ENCODE data around the gene SMYD3.

Gene SMYD3

DNA sequence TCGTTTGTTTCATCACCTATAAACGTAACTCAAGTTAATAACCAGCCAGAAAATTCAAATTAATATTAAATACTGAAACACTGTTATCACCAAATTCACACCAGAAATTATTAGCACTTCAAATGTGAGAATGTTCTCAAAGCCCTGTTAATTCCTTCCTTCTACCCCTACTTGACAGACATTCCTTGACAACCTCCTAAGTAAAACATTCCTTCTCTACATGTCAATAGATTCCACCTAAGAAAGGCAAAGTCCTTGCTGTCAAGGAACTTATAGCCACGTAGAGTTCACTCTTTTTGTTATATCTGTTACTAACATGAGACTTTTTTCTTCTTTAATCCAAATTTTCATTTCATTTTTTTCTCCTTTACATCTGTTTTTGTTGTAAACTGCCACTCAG is 441.5 kb downstream of the SMYD3 start:
- TF ChIP-seq, protein P1, sequence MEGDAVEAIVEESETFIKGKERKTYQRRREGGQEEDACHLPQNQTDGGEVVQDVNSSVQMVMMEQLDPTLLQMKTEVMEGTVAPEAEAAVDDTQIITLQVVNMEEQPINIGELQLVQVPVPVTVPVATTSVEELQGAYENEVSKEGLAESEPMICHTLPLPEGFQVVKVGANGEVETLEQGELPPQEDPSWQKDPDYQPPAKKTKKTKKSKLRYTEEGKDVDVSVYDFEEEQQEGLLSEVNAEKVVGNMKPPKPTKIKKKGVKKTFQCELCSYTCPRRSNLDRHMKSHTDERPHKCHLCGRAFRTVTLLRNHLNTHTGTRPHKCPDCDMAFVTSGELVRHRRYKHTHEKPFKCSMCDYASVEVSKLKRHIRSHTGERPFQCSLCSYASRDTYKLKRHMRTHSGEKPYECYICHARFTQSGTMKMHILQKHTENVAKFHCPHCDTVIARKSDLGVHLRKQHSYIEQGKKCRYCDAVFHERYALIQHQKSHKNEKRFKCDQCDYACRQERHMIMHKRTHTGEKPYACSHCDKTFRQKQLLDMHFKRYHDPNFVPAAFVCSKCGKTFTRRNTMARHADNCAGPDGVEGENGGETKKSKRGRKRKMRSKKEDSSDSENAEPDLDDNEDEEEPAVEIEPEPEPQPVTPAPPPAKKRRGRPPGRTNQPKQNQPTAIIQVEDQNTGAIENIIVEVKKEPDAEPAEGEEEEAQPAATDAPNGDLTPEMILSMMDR (IDR thresholded peaks at IDR 0.05): no peak
- Histone ChIP-seq H3K27ac (no peak overlapping the region), H3K27me3 (ENCODE audit: control insufficient read depth, insufficient read depth, low read length) (no peaks in the 10 kb centered on the region), H3K4me1 (no peaks in the 10 kb centered on the region), H3K9ac (no peak overlapping the region), H2AFZ (no peak overlapping the region), H3K36me3 (ENCODE audit: control insufficient read depth, insufficient read depth, low read length) (no peaks in the 10 kb centered on the region), H3K4me2 (ENCODE audit: low read length) (no peak overlapping the region), H3K4me3 (ENCODE audit: low read depth, low read length) (no peak overlapping the region), H3K79me2 (no peaks in the 10 kb centered on the region), H3K9me3 (ENCODE audit: control insufficient read depth, low read length) (no peaks in the 10 kb centered on the region)

DNA sequence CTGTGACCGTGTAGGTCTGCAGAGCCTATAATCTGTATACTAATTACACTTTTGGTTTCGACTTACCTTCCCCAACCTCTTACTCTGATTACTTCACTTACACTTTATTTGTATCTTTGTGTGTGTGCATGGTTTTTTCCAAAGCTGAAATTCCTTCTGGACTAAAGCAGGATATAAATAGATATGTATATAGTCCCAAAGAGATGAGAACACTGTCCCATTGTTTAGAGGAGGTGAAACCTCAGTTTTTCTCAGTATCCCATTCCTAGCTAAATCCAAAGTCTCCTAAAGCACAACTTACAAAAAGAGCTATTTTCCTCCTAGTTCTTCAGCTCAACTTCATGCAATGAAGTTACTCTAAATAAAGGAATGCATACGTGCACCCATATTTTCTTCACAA is 442.2 kb downstream of the SMYD3 start:
- H3K79me2 ChIP-seq: no peaks in the 10 kb centered on the region
- no peaks in the 10 kb centered on the region for H3K27me3 ChIP-seq (ENCODE audit: control insufficient read depth, insufficient read depth, low read length)
- H3K4me2 ChIP-seq (ENCODE audit: low read length): no peak overlapping the region
- no peaks in the 10 kb centered on the region for H3K36me3 ChIP-seq (ENCODE audit: control insufficient read depth, insufficient read depth, low read length)
- no peaks in the 10 kb centered on the region for H3K9me3 ChIP-seq (ENCODE audit: control insufficient read depth, low read length)
- TF ChIP-seq, protein P1 (IDR thresholded peaks at IDR 0.05): no peak
- H3K4me1 ChIP-seq: no peaks in the 10 kb centered on the region
- no peak overlapping the region for H3K27ac ChIP-seq
- no peak overlapping the region for H2AFZ ChIP-seq
- no peak overlapping the region for H3K4me3 ChIP-seq (ENCODE audit: low read depth, low read length)
- no peak overlapping the region for H3K9ac ChIP-seq

DNA sequence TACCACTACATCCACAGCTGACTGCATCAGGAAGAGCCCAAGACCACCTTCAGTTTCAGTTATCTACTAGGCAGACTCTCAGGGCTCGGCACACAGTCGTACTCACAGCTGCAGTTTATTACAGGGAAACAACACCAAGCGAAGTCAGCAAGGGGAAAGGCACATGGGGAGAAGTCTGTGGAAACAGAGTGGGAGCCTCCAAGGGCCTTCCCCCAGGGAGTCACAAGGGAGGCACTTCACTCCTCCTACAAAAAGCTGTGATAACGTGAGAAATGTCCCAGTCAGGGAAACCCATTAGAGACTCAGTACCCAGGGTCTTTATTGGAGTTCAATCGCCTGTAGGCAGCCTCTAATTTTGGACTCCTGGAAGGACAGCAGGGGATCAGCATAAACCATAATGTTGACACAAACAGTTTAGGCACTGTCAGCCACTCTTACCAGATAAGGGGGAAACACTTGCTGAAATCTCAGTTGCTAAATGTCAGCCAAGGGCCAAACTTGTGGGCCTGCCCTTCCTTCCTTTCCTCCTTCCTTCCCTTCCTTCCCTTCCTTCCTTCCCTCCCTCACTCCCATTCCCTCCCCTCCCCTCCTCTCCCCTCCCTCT is 444.0 kb downstream of the SMYD3 start:
- H3K9me3 ChIP-seq (ENCODE audit: control insufficient read depth, low read length): no peaks in the 10 kb centered on the region
- TF ChIP-seq, protein P1 (IDR thresholded peaks at IDR 0.05): no peak
- no peaks in the 10 kb centered on the region for H3K79me2 ChIP-seq
- no peak overlapping the region for H3K4me2 ChIP-seq (ENCODE audit: low read length)
- H3K9ac ChIP-seq: no peak overlapping the region
- no peaks in the 10 kb centered on the region for H3K36me3 ChIP-seq (ENCODE audit: control insufficient read depth, insufficient read depth, low read length)
- H3K27me3 ChIP-seq (ENCODE audit: control insufficient read depth, insufficient read depth, low read length): no peaks in the 10 kb centered on the region
- no peak overlapping the region for H3K27ac ChIP-seq
- H3K4me3 ChIP-seq (ENCODE audit: low read depth, low read length): no peak overlapping the region
- no peaks in the 10 kb centered on the region for H3K4me1 ChIP-seq
- no peak overlapping the region for H2AFZ ChIP-seq

DNA sequence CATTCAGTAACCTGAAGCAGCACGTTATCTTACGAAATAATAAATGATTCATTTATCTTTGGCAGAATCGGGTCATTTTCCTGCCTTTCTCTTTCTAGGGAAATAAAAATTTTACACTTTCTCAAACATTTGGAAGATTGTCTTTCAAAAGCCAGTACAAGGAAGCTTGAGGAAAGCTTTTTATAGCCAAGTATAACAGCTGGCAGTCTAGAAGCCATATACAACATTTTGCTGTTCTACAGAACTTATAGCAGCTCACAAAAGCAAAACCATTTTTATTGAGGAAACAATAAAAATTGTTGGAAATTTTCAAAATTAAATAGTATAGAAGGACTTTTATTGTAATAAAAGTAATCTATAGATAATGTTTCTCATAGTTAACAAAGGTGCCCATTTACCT is 448.6 kb downstream of the SMYD3 start:
- Histone ChIP-seq H2AFZ (no peak overlapping the region), H3K9me3 (ENCODE audit: control insufficient read depth, low read length) (no peaks in the 10 kb centered on the region), H3K36me3 (ENCODE audit: control insufficient read depth, insufficient read depth, low read length) (no peaks in the 10 kb centered on the region), H3K27ac (no peak overlapping the region), H3K4me3 (ENCODE audit: low read depth, low read length) (no peak overlapping the region), H3K4me1 (no peaks in the 10 kb centered on the region), H3K4me2 (ENCODE audit: low read length) (no peak overlapping the region), H3K9ac (no peak overlapping the region), H3K27me3 (ENCODE audit: control insufficient read depth, insufficient read depth, low read length) (no peaks in the 10 kb centered on the region), H3K79me2 (no peaks in the 10 kb centered on the region)
- TF ChIP-seq, protein P1 (IDR thresholded peaks at IDR 0.05): no peak

DNA sequence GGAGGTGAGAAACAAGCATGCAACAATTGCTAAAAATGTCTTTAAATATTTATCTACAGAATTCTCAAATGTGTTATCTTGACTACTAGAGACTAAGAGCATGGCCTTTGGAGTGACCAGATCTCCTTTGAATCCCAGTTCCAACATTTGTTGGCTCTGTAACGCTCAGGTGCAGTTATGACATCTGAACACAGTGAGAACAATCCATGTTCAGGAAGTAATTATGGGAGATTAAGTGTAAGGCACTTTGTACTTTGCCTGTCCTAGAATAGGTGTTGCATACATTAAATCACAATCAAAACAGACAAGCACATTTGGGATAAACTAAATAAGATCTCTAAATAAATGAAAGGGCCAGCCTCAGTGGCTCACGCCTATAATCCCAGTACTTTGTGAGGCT is 454.5 kb downstream of the SMYD3 start:
- Histone ChIP-seq H3K27ac (no peak overlapping the region), H3K36me3 (ENCODE audit: control insufficient read depth, insufficient read depth, low read length) (no peaks in the 10 kb centered on the region), H3K4me3 (ENCODE audit: low read depth, low read length) (no peak overlapping the region), H3K9me3 (ENCODE audit: control insufficient read depth, low read length) (no peaks in the 10 kb centered on the region), H3K79me2 (no peaks in the 10 kb centered on the region), H3K4me1 (no peaks in the 10 kb centered on the region), H3K4me2 (ENCODE audit: low read length) (no peak overlapping the region), H3K27me3 (ENCODE audit: control insufficient read depth, insufficient read depth, low read length) (no peaks in the 10 kb centered on the region), H3K9ac (no peak overlapping the region), H2AFZ (no peak overlapping the region)
- TF ChIP-seq, protein P1 (IDR thresholded peaks at IDR 0.05): no peak
